ENCODE results near the gene SLC25A42.
A peak's percentile ranks its signal among the peaks of the same experiment; 100 is the strongest.

SLC25A42 gene

GRCh38 chr19:19056636-19057275 lies 7.0 kb upstream of the SLC25A42 start:
- H3K9ac ChIP-seq (ENCODE audit: low read length), result no peak overlapping the region
- H2BK15ac ChIP-seq (ENCODE audit: low read depth, poor library complexity, severe bottlenecking), result no peak overlapping the region
- no peak overlapping the region for H2AK5ac ChIP-seq (ENCODE audit: low read length, severe bottlenecking)
- H3K4me2 ChIP-seq (ENCODE audit: low read length, poor library complexity, severe bottlenecking), result no peak overlapping the region
- no peaks in the 10 kb centered on the region for H3K9me3 ChIP-seq (ENCODE audit: control insufficient read depth, low read length)
- 94% methylated on average over 9 of the region's 9 CpGs for WGBS
- H2BK5ac ChIP-seq (ENCODE audit: low read depth, low read length, poor library complexity, severe bottlenecking), result no peak overlapping the region
- H3K23ac ChIP-seq (ENCODE audit: low read length in 2 of 2), result no peak overlapping the region
- H2BK120ac ChIP-seq (ENCODE audit: low read depth, low read length), result no peak overlapping the region
- no peak overlapping the region for H3K4ac ChIP-seq (ENCODE audit: low read depth in 1 of 2, low read length in 2 of 2)
- no peak overlapping the region for H2AFZ ChIP-seq (ENCODE audit: low read depth, low read length)
- peaks cover 23% of the 10 kb centered on the region for H3K79me1 ChIP-seq (replicated peaks; ENCODE audit: low read length, poor library complexity, severe bottlenecking)
- no peak overlapping the region for H4K8ac ChIP-seq (ENCODE audit: low read length)
- DNase-seq, result no peak
- H3K18ac ChIP-seq (ENCODE audit: low read depth in 1 of 2, low read length in 2 of 2), result no peak overlapping the region
- no peak overlapping the region for H3K4me3 ChIP-seq (ENCODE audit: insufficient read depth in 1 of 2, low read depth in 1 of 2, low read length in 2 of 2)
- H3K4me1 ChIP-seq (ENCODE audit: control insufficient read depth, insufficient read depth, low read depth, low read length), result peaks cover 10% of the 10 kb centered on the region
- H3K27me3 ChIP-seq (ENCODE audit: control insufficient read depth in 1 of 2, insufficient read depth in 1 of 2, low read length in 2 of 2), result no peaks in the 10 kb centered on the region
- H3K27ac ChIP-seq (ENCODE audit: low read length, poor library complexity, severe bottlenecking), result no peak overlapping the region
- H4K91ac ChIP-seq (ENCODE audit: low read length), result no peak overlapping the region
- H2BK12ac ChIP-seq (ENCODE audit: low read length in 2 of 2), result no peak overlapping the region
- H3K14ac ChIP-seq (ENCODE audit: low read length in 2 of 2), result no peak overlapping the region
- peaks cover 63 to 85% of the 10 kb centered on the region in 2 experiments for H3K36me3 ChIP-seq (ENCODE audit: control insufficient read depth in 1 of 2, insufficient read depth in 2 of 2, low read depth in 1 of 2, low read length in 2 of 2)

- no peak overlapping the region for H3K4me3 ChIP-seq (ENCODE audit: insufficient read depth in 1 of 2, low read depth in 1 of 2, low read length in 2 of 2)
- H3K36me3 ChIP-seq (ENCODE audit: control insufficient read depth in 1 of 2, insufficient read depth in 2 of 2, low read depth in 1 of 2, low read length in 2 of 2), result peaks cover 57 to 79% of the 10 kb centered on the region in 2 experiments
Observed at GRCh38 chr19:19057317-19057716, 6.5 kb upstream of the SLC25A42 start.

DNA sequence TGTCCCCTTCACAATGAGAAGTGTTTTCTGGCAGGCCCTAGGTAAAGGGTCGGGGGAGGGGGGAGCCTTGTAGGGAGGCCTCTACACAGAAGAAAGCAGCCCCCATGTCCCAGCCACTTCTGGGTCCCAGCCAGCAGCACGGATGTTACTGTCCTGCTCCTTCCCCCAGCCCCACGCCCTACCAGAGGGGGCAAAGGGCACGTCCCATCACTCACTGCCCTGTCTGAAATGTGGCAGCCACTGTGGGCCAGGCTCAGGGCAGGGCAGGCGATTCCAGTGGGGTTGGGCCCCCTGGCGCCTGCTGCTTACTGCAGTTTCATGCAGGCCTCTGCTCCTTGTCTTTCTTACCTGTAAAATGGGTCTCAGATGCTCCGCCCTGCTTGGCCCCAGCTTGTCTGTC lies 6.1 kb upstream of the SLC25A42 start:
- Histone ChIP-seq H3K4me1 (ENCODE audit: control insufficient read depth, insufficient read depth, low read depth, low read length) (peaks cover 13% of the 10 kb centered on the region), H3K4me3 (ENCODE audit: insufficient read depth in 1 of 2, low read depth in 1 of 2, low read length in 2 of 2) (no peak overlapping the region), H3K79me1 (replicated peaks; ENCODE audit: low read length, poor library complexity, severe bottlenecking) (peaks cover 23% of the 10 kb centered on the region), H3K4ac (ENCODE audit: low read depth in 1 of 2, low read length in 2 of 2) (no peak overlapping the region), H3K23ac (ENCODE audit: low read length in 2 of 2) (no peak overlapping the region), H3K4me2 (ENCODE audit: low read length, poor library complexity, severe bottlenecking) (no peak overlapping the region), H2BK12ac (ENCODE audit: low read length in 2 of 2) (no peak overlapping the region), H3K27me3 (ENCODE audit: control insufficient read depth in 1 of 2, insufficient read depth in 1 of 2, low read length in 2 of 2) (no peaks in the 10 kb centered on the region), H4K91ac (ENCODE audit: low read length) (no peak overlapping the region), H3K14ac (ENCODE audit: low read length in 2 of 2) (no peak overlapping the region), H2AFZ (ENCODE audit: low read depth, low read length) (no peak overlapping the region), H3K9ac (ENCODE audit: low read length) (no peak overlapping the region), H2AK5ac (ENCODE audit: low read length, severe bottlenecking) (no peak overlapping the region), H3K18ac (ENCODE audit: low read depth in 1 of 2, low read length in 2 of 2) (no peak overlapping the region), H2BK5ac (ENCODE audit: low read depth, low read length, poor library complexity, severe bottlenecking) (no peak overlapping the region), H2BK15ac (ENCODE audit: low read depth, poor library complexity, severe bottlenecking) (no peak overlapping the region), H3K36me3 (ENCODE audit: control insufficient read depth in 1 of 2, insufficient read depth in 2 of 2, low read depth in 1 of 2, low read length in 2 of 2) (peaks cover 53 to 75% of the 10 kb centered on the region in 2 experiments), H3K27ac (ENCODE audit: low read length, poor library complexity, severe bottlenecking) (no peak overlapping the region), H3K9me3 (ENCODE audit: control insufficient read depth, low read length) (no peaks in the 10 kb centered on the region), H4K8ac (ENCODE audit: low read length) (no peak overlapping the region), H2BK120ac (ENCODE audit: low read depth, low read length) (no peak overlapping the region)
- no peak for DNase-seq
- 88% methylated on average over 7 of the region's 7 CpGs for WGBS

More at GRCh38 chr19:19057317-19057716, 6.5 kb upstream of the SLC25A42 start:
- H3K4ac ChIP-seq (ENCODE audit: low read depth in 1 of 2, low read length in 2 of 2), result no peak overlapping the region
- H3K4me2 ChIP-seq (ENCODE audit: low read length, poor library complexity, severe bottlenecking), result no peak overlapping the region
- H2BK15ac ChIP-seq (ENCODE audit: low read depth, poor library complexity, severe bottlenecking), result no peak overlapping the region
- H4K91ac ChIP-seq (ENCODE audit: low read length), result no peak overlapping the region
- H2AFZ ChIP-seq (ENCODE audit: low read depth, low read length), result no peak overlapping the region
- H3K23ac ChIP-seq (ENCODE audit: low read length in 2 of 2), result no peak overlapping the region
- no peak overlapping the region for H2BK5ac ChIP-seq (ENCODE audit: low read depth, low read length, poor library complexity, severe bottlenecking)
- no peak overlapping the region for H3K14ac ChIP-seq (ENCODE audit: low read length in 2 of 2)
- H3K9me3 ChIP-seq (ENCODE audit: control insufficient read depth, low read length), result no peaks in the 10 kb centered on the region
- 97% methylated on average over 11 of the region's 13 CpGs for WGBS
- H2BK12ac ChIP-seq (ENCODE audit: low read length in 2 of 2), result no peak overlapping the region
- H2AK5ac ChIP-seq (ENCODE audit: low read length, severe bottlenecking), result no peak overlapping the region
- H3K27ac ChIP-seq (ENCODE audit: low read length, poor library complexity, severe bottlenecking), result no peak overlapping the region
- H4K8ac ChIP-seq (ENCODE audit: low read length), result peak overlapping the region; percentile 19
- H2BK120ac ChIP-seq (ENCODE audit: low read depth, low read length), result no peak overlapping the region
- H3K4me1 ChIP-seq (ENCODE audit: control insufficient read depth, insufficient read depth, low read depth, low read length), result peaks cover 11% of the 10 kb centered on the region
- no peak for DNase-seq
- H3K79me1 ChIP-seq (replicated peaks; ENCODE audit: low read length, poor library complexity, severe bottlenecking), result peaks cover 23% of the 10 kb centered on the region
- no peak overlapping the region for H3K9ac ChIP-seq (ENCODE audit: low read length)
- no peak overlapping the region for H3K18ac ChIP-seq (ENCODE audit: low read depth in 1 of 2, low read length in 2 of 2)
- no peaks in the 10 kb centered on the region for H3K27me3 ChIP-seq (ENCODE audit: control insufficient read depth in 1 of 2, insufficient read depth in 1 of 2, low read length in 2 of 2)

DNA sequence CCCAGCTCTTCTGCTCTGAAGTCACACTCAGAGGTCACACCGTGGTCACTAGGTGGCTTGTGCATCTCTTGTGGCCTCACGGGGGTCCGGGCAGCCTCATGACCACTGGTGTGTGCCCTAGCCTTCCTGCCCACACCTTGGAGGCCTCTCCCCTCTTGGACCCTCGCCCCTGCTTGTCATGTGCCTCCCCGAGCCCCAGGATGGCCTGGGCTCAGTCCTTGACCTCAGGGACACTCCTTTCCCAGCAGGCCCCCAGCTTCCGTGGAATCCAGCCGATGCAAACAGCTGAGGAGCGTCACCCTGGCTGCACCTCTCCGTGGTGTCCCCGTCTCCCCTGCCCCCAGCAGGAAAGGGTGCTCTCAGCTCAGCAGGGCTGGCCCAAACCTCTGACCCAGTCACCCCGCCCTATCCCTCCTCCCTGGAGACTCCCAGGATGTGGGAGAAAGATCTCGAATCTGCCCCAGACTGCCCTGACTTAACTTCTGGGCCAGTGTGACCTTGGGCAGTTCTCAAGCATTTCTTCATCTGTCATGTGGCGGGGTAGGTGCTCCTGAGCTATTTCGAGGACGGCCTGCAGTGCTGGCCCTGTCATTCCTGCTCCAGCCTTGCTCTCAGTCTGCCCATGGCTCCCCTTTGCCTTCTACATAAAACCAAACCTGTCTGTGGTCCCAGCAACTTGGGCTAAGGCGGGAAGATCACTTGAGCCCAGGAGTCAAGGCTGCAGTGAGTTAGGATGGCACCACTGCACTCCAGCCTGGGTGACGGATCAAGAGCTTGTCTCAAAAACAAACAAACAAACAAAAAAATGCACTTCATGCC lies 4.6 kb upstream of the SLC25A42 start:
- Histone ChIP-seq H3K4me2 (ENCODE audit: low read length, poor library complexity, severe bottlenecking) (no peak overlapping the region), H3K23ac (ENCODE audit: low read length in 2 of 2) (no peak overlapping the region), H4K8ac (ENCODE audit: low read length) (no peak overlapping the region), H3K9ac (ENCODE audit: low read length) (no peak overlapping the region), H3K4me1 (ENCODE audit: control insufficient read depth, insufficient read depth, low read depth, low read length) (peaks cover 18% of the 10 kb centered on the region), H3K18ac (ENCODE audit: low read depth in 1 of 2, low read length in 2 of 2) (no peak overlapping the region), H2AK5ac (ENCODE audit: low read length, severe bottlenecking) (no peak overlapping the region), H2BK5ac (ENCODE audit: low read depth, low read length, poor library complexity, severe bottlenecking) (no peak overlapping the region), H3K36me3 (ENCODE audit: control insufficient read depth in 1 of 2, insufficient read depth in 2 of 2, low read depth in 1 of 2, low read length in 2 of 2) (peaks cover 46 to 68% of the 10 kb centered on the region in 2 experiments), H3K79me1 (replicated peaks; ENCODE audit: low read length, poor library complexity, severe bottlenecking) (peaks cover 18% of the 10 kb centered on the region), H3K4me3 (ENCODE audit: insufficient read depth in 1 of 2, low read depth in 1 of 2, low read length in 2 of 2) (no peak overlapping the region), H3K14ac (ENCODE audit: low read length in 2 of 2) (no peak overlapping the region), H2BK12ac (ENCODE audit: low read length in 2 of 2) (no peak overlapping the region), H3K27me3 (ENCODE audit: control insufficient read depth in 1 of 2, insufficient read depth in 1 of 2, low read length in 2 of 2) (no peaks in the 10 kb centered on the region), H2BK120ac (ENCODE audit: low read depth, low read length) (no peak overlapping the region), H2AFZ (ENCODE audit: low read depth, low read length) (no peak overlapping the region), H3K4ac (ENCODE audit: low read depth in 1 of 2, low read length in 2 of 2) (no peak overlapping the region), H3K27ac (ENCODE audit: low read length, poor library complexity, severe bottlenecking) (no peak overlapping the region), H4K91ac (ENCODE audit: low read length) (no peak overlapping the region), H2BK15ac (ENCODE audit: low read depth, poor library complexity, severe bottlenecking) (no peak overlapping the region), H3K9me3 (ENCODE audit: control insufficient read depth, low read length) (no peaks in the 10 kb centered on the region)
- no peak for DNase-seq
- 88% methylated on average over 17 of the region's 17 CpGs for WGBS

All from mesenchymal stem cell (in vitro differentiated cells and primary cell).